Fibroblast of the conjunctiva (primary cell): ENCODE results near the gene LHFPL2.
A peak's percentile ranks its signal among the peaks of the same experiment; 100 is the strongest.

Source experiments
- DNase-seq: peaks from one replicate; pipeline ENCODE4 v3.0.0-alpha.2; 2010; ENCODE audit warnings: low read depth

Gene LHFPL2

GRCh38 chr5:78594610-78595457 is 53.7 kb downstream of the LHFPL2 start:
- peak; percentile 91 for DNase-seq

- no peak for DNase-seq
Measured at GRCh38 chr5:78594021-78594420, 54.6 kb downstream of the LHFPL2 start.

GRCh38 chr5:78593465-78593864 is 55.1 kb downstream of the LHFPL2 start:
- DNase-seq = no peak

- DNase-seq = no peak
Measured at GRCh38 chr5:78592735-78593386, 55.7 kb downstream of the LHFPL2 start.

- no peak for DNase-seq
Measured at GRCh38 chr5:78591972-78592700, 56.4 kb downstream of the LHFPL2 start.

- DNase-seq = no peak
Measured at GRCh38 chr5:78591138-78591612, 57.4 kb downstream of the LHFPL2 start.

- DNase-seq = no peak
Measured at GRCh38 chr5:78589923-78590322, 58.6 kb downstream of the LHFPL2 start.

GRCh38 chr5:78588507-78588906 is 60.1 kb downstream of the LHFPL2 start:
- DNase-seq = no peak

GRCh38 chr5:78587775-78588291 is 60.7 kb downstream of the LHFPL2 start:
- peak; percentile 60 for DNase-seq

GRCh38 chr5:78587081-78587774 is 61.3 kb downstream of the LHFPL2 start:
- DNase-seq = no peak

GRCh38 chr5:78586251-78586650 is 62.3 kb downstream of the LHFPL2 start:
- DNase-seq = peak; percentile 77

- DNase-seq = no peak
Measured at GRCh38 chr5:78578015-78578414, 70.6 kb downstream of the LHFPL2 start.

GRCh38 chr5:78577071-78577807 is 71.3 kb downstream of the LHFPL2 start:
- DNase-seq = no peak

GRCh38 chr5:78576376-78576775 is 72.2 kb downstream of the LHFPL2 start:
- DNase-seq = no peak

- DNase-seq = no peak
Measured at GRCh38 chr5:78574731-78575161, 73.8 kb downstream of the LHFPL2 start.

GRCh38 chr5:78574131-78574673 is 74.4 kb downstream of the LHFPL2 start:
- no peak for DNase-seq

- DNase-seq = no peak
Measured at GRCh38 chr5:78573318-78573717, 75.3 kb downstream of the LHFPL2 start.

GRCh38 chr5:78570646-78571045 is 77.9 kb downstream of the LHFPL2 start:
- DNase-seq = no peak

GRCh38 chr5:78569441-78569840 is 79.1 kb downstream of the LHFPL2 start:
- DNase-seq = peak; percentile 70

- DNase-seq = no peak
Measured at GRCh38 chr5:78568676-78569075, 79.9 kb downstream of the LHFPL2 start.

GRCh38 chr5:78568212-78568611 is 80.4 kb downstream of the LHFPL2 start:
- DNase-seq = no peak
